ENCODE results near the gene PMVK. TPM values are rescaled to one million over a fixed set of nuclear protein-coding genes. Genes with fewer than 3 reads are reported as not detected.

Gene PMVK
- total and polyA plus RNA-seq, 2 of the 8 experiments (the other 6 are each of a cell fraction or from before 2014, with no cell fraction given), result 23.8 to 26.5 TPM

GRCh38 chr1:154982897-154983648 is 46.6 kb upstream of the PMVK start, which contains the start of gene FLAD1 (continued):
- TF ChIP-seq CHD7 (IDR thresholded peaks at IDR 0.05; ENCODE audit: insufficient replicate concordance, low read length) (no peak), TBP (IDR thresholded peaks at IDR 0.05; ENCODE audit: low read depth, low read length) (peak; percentile 82), RFX5 (IDR thresholded peaks at IDR 0.05; ENCODE audit: borderline replicate concordance, low read depth, low read length) (no peak), TAF7 (optimal IDR thresholded peaks at IDR 0.05; ENCODE audit: borderline replicate concordance, low read depth, low read length) (peak; percentile 83), BRCA1 (IDR thresholded peaks at IDR 0.05; ENCODE audit: low read depth, low read length) (no peak), HDAC6 (IDR thresholded peaks at IDR 0.05; ENCODE audit: low read depth, low read length) (no peak), CHD2 (IDR thresholded peaks at IDR 0.05; ENCODE audit: low read length) (peak; percentile 97), SIX5 (IDR thresholded peaks at IDR 0.05; ENCODE audit: low read depth, low read length) (no peak), FOSL1 (IDR thresholded peaks at IDR 0.05; ENCODE audit: insufficient read depth, low read depth, low read length) (no peak), POU5F1 (IDR thresholded peaks at IDR 0.05; ENCODE audit: low read depth, low read length) (peak; percentile 51; the same call in 1 of the 2 replicates)

Data from H1 (cell line).